ENCODE measurements around the gene TBC1D1. TPM values are rescaled to one million over a fixed set of nuclear protein-coding genes. Genes with fewer than 3 reads are reported as not detected.
A peak's percentile ranks its signal among the peaks of the same experiment; 100 is the strongest.

Gene TBC1D1
- total RNA-seq, 1 donor from 2014 or later: 96.0 TPM

DNA sequence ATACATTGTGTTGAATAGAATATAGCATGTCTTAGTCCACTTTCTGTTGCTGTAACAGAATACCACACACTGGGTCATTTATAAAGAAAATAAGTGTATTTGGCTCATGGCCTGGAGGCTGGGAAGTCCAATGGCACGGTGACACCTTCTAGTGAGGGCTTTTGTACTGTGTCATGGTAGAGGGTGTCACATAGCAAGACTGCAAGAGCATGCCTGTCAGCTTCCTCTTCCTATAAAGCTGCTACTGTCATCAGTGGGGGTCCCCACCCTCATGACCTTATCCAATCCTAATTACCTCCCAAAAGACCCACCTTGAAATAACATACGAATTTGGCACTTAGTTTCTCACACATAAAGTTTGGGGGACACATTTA lies 262.5 kb downstream of the TBC1D1 start:
- no peak for DNase-seq (ENCODE audit: extremely low spot score in 2 of 2)
- Histone ChIP-seq H3K4me1 (peaks cover 46% of the 10 kb centered on the region), H3K27me3 (no peaks in the 10 kb centered on the region), H3K9me3 (no peaks in the 10 kb centered on the region), H3K4me3 (no peak overlapping the region), H3K27ac (no peak overlapping the region), H3K36me3 (no peaks in the 10 kb centered on the region)
- intact Hi-C loops (cut with DNase I): no loop called here
- TF ChIP-seq POLR2AphosphoS5 (IDR thresholded peaks at IDR 0.05; ENCODE audit: insufficient read depth in 1 of 2, low read depth in 1 of 2) (no peak), POLR2A (IDR thresholded peaks at IDR 0.05) (no peak)
- TF ChIP-seq, protein P1, sequence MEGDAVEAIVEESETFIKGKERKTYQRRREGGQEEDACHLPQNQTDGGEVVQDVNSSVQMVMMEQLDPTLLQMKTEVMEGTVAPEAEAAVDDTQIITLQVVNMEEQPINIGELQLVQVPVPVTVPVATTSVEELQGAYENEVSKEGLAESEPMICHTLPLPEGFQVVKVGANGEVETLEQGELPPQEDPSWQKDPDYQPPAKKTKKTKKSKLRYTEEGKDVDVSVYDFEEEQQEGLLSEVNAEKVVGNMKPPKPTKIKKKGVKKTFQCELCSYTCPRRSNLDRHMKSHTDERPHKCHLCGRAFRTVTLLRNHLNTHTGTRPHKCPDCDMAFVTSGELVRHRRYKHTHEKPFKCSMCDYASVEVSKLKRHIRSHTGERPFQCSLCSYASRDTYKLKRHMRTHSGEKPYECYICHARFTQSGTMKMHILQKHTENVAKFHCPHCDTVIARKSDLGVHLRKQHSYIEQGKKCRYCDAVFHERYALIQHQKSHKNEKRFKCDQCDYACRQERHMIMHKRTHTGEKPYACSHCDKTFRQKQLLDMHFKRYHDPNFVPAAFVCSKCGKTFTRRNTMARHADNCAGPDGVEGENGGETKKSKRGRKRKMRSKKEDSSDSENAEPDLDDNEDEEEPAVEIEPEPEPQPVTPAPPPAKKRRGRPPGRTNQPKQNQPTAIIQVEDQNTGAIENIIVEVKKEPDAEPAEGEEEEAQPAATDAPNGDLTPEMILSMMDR (IDR thresholded peaks at IDR 0.05): no peak

DNA sequence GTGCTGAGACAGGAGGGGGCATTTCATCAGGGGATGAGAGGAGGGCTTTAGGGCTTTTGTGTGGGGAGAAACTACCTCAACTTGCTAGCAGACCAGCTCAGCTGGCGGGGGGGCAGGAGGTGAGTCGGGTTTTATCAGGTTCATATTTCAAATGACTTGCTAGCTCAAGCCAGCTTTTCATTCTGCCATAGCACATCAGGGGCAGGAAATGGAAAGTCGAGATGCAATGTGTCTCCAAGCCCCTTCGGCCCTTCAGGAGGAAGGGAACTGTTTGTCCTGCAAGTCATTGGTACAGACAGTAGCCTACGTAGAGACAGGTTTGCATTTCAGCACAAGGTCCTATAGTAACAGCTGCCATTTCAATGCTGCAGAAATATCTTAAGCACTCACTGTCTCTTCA lies 263.4 kb downstream of the TBC1D1 start:
- DNase-seq (ENCODE audit: extremely low spot score in 2 of 2): no peak
- no peaks in the 10 kb centered on the region for H3K9me3 ChIP-seq
- H3K4me3 ChIP-seq: no peak overlapping the region
- no peaks in the 10 kb centered on the region for H3K27me3 ChIP-seq
- H3K27ac ChIP-seq: peak overlapping the region; percentile 76
- H3K4me1 ChIP-seq: peaks cover 46% of the 10 kb centered on the region
- no peak for TF ChIP-seq POLR2A (IDR thresholded peaks at IDR 0.05)
- TF ChIP-seq POLR2AphosphoS5 (IDR thresholded peaks at IDR 0.05; ENCODE audit: insufficient read depth in 1 of 2, low read depth in 1 of 2): no peak
- TF ChIP-seq, protein P1 (IDR thresholded peaks at IDR 0.05): no peak
- intact Hi-C loops (cut with DNase I): no loop called here
- no peaks in the 10 kb centered on the region for H3K36me3 ChIP-seq

DNA sequence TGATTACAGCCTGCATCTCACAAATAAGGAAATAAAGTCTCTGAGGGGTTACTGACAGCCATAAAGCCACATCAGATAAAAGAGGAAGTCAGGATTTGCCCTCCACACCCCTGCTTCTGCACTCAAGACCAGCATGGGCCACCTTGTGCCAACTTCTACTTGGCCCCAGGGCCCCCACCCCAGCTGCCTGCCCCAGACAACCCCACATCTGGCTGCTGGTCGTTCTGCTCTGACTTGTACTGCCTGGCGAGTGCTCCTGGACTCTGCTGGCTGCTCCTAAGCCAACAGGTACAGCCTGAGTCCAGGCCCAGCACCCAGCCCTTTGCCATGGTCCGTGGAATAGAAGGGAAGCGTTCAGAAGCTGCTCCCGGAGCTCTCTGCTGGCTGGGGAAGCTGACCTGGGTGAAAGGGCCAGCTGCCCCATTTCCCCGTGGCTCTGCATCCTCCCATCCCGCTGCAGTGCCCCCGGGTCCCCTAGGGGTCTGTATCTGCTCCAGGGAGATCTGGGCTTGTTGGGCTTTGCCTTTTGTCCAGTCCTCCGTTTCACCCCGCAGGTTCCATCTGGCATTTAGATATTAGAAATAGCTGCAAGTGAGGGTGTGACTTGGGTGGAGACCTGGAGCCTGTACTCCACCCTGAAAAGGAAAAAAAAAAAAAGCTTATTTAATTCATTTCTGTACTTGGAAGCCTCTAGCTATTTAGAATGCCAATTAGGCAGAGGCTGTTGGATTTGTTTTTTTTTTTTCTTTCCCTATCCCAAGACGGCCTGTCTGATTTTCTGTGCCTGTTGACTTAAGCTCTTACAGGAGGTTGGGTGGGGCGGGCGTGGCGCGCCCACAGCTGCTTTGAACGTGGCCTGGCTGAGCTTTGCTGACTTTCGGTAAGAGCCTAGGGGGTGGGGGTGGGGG lies 264.1 kb downstream of the TBC1D1 start:
- Histone ChIP-seq H3K27ac (peak overlapping the region; percentile 76), H3K27me3 (no peaks in the 10 kb centered on the region), H3K4me3 (no peak overlapping the region), H3K9me3 (no peaks in the 10 kb centered on the region), H3K36me3 (no peaks in the 10 kb centered on the region), H3K4me1 (peaks cover 39% of the 10 kb centered on the region)
- intact Hi-C loops (cut with DNase I): no loop called here
- TF ChIP-seq POLR2A (IDR thresholded peaks at IDR 0.05) (no peak), POLR2AphosphoS5 (IDR thresholded peaks at IDR 0.05; ENCODE audit: insufficient read depth in 1 of 2, low read depth in 1 of 2) (no peak)
- TF ChIP-seq, protein P1 (IDR thresholded peaks at IDR 0.05): no peak
- DNase-seq (ENCODE audit: extremely low spot score in 2 of 2): no peak

DNA sequence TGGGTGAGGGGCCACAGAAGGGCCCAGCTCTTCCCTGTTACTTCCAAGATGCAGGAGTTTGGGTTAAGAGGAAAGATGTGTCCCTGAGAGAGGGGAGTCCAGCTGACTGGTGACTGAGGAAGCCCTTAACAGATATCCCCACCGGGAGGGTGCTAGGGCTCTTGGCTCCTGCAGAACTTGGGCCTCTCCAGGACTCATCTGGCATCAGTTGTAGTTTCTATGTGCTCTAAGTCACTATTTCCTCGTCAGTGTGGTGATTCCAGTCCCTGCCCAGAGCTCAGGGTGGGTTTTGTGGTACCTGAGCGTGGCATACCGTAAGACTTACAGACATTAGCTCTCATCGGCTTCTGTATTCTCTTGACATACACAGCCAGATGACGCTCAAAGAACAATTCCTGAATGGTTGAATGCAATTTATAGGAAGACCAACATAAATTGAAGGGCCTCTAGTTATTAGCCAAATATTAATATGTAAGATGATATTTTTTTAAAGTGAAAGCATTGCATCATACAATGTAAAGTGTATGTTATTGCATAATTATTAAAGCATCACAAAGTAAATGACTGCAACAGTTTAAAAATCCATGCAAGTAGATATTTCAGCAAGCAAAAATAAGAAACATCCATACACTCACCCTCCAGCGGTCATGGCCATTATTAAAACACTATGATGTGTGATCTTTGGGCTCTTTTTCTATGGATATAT lies 264.9 kb downstream of the TBC1D1 start:
- DNase-seq (ENCODE audit: extremely low spot score in 2 of 2): no peak
- Histone ChIP-seq H3K27ac (peak overlapping the region; percentile 76), H3K36me3 (no peaks in the 10 kb centered on the region), H3K4me1 (peaks cover 39% of the 10 kb centered on the region), H3K4me3 (no peak overlapping the region), H3K9me3 (no peaks in the 10 kb centered on the region), H3K27me3 (no peaks in the 10 kb centered on the region)
- no peak for TF ChIP-seq POLR2AphosphoS5 (IDR thresholded peaks at IDR 0.05; ENCODE audit: insufficient read depth in 1 of 2, low read depth in 1 of 2)
- TF ChIP-seq, protein P1 (IDR thresholded peaks at IDR 0.05): no peak
- TF ChIP-seq POLR2A (IDR thresholded peaks at IDR 0.05): no peak
- intact Hi-C loops (cut with DNase I): no loop called here

Data from vagina (tissue), 2 donors.